Myocyte (in vitro differentiated cells): ENCODE data around the gene LRCH1. TPM values are rescaled to one million over a fixed set of nuclear protein-coding genes. Genes with fewer than 3 reads are reported as not detected.

Source experiments
- DNase-seq: peaks from one replicate; pipeline ENCODE4 v3.0.0-alpha.2; 2012; ENCODE audit warnings: low read depth
- total RNA-seq: library from RNA; depleted of rRNA; stranded (reverse); fragments of >200 nt; gene quantifications from 2 replicates; pipeline ENCODE4 v1.2.3, GENCODE V29; 2014

Gene LRCH1
- total RNA-seq, 1 donor from 2014 or later, result 11.8 TPM

DNA sequence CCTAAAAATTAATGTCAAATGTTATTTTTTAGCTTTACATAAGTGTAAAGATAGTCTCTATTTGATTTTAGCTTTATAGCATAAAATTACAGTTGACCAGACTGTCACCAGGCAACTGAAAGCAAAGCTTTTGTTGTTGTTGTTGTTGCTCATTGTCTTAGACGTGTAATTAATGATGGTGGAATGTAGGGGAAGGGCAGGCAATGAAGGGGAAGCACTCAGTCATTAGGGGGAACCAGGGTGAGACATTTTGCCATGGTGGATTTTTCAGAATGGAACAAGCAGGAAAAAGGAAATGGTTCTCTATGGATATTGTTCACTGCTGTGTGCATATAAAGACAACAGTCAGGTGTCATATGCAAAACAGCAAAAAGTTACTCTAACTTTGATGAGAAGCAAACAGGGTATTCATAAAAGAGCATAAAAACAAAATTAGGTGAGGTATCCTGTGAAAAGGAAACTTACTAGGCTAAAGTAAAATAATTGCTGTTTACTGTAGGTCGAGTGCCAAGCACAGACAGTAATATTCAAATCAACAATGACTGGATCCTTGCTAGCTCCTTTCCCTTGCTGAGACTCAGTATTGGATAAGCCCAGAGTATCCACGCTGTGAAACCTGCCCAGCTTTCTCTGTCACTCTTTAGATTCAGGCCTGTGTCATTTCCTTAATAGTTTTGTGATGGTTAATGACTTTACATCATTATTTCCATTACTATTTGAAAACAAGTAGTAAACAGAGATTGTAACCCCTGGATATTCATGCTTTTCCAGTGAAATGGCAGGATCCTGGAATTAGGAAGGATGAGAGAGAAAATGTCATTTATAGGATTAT, 110.5 kb downstream of the LRCH1 start:
- DNase-seq, result no peak

DNA sequence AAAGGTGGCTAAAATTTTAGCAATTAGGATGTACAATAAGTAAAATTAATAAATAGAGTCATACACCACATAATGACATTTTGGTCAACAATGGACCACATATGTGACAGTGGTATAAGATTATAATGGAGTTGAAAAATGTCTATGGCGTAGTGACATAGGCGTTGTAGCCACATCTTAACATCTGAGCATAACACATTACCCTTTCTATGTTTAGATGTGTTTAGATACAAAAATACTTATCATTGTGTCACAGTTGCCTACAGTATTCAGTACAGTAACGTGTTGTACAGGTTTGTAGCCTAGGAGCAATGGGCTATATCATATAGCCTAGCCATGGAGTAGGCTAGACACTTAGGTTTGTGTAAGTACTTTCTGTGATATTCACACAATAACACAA, 111.2 kb downstream of the LRCH1 start:
- no peak for DNase-seq

DNA sequence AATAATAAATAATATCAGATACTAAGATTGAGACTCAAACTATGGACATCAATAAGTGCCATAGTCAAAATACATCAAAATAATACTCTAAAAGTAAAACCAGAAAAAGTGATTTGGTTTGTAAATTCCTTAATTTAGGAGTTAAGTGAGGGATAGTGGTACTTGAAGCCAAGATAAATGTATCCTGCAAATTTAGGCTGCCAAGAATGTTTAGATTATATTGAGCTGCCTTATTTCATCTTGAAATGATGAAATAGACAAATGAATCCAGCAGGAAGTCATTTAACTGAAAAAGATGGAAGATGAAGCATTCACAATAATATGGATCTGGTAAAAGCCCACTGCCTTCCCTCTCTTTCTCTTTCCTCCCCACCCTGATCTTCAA, 112.3 kb downstream of the LRCH1 start:
- no peak for DNase-seq

DNA sequence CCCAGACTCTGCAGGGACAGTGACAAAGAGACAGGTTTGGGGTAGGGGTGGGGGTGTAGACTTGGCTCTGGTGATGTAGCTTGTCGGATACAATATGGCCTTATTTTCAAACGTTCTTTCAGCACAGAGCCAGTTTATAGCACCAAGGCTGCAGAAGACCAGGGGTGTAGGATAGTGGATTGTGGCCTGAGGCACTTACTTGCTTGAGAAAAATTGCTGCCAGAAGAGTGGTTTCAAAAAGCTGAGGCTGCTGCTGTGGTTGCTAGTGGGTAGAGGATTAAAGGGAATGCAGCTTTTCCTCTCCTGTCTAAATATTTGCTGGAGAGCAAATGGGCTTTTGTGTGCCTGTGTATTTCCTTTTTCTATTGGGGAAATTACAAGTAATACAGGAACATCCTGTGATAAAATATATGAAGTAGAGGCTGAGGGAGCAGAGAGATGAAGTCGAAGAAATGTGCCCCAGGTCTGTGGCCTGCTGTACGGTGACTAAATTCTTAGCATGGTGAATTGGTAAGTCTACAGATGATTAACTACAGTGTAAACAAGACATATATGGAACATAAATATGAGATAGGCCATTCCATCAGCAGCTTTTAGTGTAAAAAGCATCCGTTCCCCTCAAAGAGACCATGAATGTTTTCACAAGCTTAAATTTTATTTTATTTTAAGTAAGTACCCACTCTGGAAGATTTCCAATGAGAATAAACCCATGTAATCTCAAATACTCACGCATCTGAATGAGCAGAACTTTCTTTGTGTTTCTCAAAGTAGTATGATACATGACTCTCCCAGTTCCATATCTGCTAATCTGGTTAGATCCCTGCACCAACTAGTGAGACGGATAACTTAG, 112.9 kb downstream of the LRCH1 start:
- no peak for DNase-seq

DNA sequence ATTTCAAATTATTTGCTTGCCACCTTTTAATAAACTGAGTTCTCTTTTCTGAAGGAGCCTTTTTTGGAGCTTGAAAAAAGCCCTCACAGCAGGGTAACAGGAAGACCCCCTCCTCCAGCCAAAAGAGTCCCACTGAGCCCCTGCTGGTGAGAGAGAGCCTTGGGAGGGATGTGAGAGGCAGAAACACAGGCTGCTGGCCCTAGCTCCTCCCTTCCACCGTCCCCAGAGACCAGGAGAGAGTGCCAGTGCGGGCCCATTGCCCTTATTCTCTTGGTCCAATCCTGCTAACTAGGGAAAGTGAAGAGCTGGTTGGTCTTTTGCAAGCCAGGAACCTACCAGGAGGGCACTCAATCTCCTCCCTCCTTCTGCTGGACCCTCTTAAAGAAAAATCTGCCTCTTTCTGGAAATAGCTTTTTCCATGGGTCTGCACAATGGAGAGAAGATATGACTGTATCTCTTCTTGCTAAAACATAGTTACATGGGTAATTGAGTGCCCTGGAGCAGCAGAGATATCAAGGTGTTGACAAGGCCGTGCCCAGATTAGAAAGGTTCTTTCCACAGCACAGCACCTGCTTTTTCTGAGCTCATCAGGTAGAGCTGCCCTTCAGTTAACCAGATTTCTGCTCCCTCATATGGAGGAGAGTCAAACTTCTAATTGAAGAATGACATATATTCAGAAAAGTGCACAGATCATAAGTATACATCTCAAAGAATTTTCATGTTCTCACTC, 113.9 kb downstream of the LRCH1 start:
- no peak for DNase-seq

DNA sequence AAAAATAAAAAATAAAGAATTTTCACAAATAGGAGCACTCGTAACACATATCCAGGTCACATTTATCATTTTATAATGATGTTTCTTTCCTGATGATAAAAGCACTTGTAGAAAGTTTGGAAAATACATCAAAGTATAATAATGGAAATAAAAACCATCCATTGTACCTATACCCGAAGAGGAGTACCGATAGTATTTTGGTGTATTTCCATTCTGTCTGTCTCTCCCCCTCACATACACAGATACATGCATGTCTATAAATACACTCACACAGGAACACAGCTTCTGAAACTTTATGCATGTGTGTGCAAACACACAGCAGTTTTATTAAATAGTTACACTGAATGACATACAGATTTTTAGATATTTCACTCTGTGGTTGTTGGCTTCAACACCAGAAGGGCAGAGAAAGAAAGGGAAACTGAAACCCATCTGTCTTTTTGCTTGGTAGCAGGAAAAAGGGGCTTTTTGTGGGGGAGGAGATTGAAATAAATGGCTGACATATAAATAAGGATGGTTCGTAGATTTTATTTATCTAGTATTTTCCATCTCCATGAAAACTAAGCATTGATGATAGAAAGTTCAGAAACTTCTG, 114.8 kb downstream of the LRCH1 start:
- DNase-seq, result no peak

DNA sequence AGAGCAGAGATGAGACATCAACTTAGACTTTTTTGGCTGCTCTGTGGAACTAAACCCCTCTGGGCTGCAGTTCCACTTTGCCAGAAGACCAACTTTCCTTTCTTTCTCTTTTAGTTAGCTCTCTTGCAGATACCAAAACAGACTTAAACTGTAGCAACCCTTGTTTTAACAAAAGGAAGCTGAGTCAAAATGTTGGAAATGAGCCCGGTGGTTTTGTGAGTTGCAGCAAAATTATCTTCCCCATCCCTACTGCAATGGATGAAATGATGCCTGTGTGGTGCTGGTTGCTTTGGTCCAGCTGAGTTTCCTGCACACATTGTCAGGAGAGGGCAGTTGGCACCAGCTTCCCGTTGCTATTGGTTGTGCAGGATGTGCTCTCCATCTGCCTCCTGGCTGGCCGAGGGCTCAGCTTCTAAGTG, 115.3 kb downstream of the LRCH1 start:
- peak; percentile 78 for DNase-seq

DNA sequence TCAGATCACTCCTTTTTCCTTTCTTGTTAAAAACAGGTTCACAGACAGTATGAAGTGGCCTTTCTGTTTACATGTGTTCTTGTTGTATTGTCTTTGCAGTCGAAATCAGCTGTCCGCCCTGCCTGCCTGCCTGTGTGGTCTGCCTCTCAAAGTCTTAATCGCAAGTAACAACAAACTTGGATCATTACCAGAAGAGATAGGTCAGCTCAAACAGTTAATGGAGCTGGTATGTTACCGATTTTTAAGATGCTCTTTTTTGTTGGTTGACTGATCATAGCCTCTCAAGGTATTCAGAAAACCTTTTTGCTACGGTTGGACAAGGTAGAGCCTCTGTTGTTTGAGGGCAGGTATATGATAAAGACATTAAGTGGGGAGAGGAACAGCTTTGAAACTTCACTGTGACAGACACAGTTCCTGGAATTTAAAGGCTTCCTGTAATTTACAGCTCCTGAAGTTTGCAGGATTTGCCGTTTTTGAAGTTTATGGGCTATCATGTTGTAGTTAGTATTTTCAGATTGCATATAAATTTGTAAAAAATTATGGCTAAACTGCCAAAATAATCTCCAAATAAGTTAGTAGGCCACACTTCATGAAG, 116.1 kb downstream of the LRCH1 start:
- DNase-seq, result no peak

DNA sequence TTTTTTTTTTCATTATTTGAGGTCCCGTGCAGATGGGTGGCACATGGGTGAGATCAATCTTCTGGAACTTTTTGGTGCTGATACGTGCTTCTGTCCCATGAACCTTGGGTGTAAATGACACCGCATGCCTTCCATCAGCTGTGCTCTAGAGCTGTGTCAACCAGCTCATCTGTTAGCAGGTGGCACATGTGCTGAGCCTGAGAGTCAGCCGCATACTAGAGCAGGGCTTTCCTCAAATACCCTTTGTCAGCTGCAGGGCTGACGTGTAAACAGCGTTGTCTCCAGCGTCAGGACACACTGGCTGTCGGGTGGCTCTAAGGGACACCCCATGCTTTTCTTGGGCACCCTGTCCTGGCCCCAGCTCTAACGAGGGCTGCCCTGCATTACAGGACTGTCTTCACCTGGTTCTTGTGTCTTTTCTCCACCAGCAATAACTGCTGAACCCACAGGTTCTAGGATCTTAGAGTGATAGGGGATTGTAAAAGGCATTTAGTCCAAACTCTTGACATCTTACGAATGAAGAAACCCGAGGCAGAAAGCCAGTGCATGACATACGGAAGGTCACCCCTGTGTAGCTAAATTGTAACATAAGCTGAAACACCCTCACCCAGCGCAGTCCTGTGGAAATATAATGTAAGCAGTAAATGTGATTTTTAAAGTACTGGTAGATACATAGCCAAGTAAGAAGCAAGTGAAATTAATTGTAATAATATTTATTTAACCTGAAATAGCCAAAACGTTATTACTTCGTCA, 119.5 kb downstream of the LRCH1 start:
- DNase-seq, result peak; percentile 74

DNA sequence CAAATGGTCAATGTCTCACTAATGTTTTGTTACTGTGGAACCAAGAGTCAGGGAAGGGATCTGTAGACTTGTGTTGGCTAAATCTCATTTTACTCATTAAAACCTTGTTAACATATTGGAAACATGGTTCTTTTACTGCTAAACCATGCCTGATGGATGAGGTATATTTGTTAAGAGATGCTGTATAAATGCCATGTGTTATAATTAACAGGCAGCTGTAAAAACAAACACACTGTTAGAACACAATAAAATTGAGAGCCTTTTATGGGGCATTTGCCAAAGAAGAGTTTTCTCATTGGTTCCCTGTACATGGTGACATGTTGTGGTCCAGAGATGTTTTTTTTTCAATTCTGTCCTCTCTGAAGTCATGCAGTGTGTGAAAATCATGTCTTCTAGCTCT, 122.0 kb downstream of the LRCH1 start:
- peak; percentile 27 for DNase-seq

DNA sequence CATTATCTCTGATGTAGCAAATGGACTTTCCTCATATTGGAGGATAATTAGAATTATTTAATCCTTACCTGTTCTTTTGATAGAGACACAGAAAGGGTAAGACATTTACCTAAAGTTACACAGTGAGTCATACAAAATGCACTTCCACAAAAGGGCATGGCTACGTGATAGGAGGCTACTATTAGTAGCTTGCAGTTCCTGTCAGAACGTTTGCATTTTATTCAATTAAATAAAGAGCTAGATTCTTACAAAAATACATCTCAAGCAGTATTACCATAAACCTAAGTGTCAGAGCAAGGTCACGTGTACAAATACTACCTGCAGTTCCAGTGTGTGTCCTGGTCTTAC, 123.4 kb downstream of the LRCH1 start:
- no peak for DNase-seq

DNA sequence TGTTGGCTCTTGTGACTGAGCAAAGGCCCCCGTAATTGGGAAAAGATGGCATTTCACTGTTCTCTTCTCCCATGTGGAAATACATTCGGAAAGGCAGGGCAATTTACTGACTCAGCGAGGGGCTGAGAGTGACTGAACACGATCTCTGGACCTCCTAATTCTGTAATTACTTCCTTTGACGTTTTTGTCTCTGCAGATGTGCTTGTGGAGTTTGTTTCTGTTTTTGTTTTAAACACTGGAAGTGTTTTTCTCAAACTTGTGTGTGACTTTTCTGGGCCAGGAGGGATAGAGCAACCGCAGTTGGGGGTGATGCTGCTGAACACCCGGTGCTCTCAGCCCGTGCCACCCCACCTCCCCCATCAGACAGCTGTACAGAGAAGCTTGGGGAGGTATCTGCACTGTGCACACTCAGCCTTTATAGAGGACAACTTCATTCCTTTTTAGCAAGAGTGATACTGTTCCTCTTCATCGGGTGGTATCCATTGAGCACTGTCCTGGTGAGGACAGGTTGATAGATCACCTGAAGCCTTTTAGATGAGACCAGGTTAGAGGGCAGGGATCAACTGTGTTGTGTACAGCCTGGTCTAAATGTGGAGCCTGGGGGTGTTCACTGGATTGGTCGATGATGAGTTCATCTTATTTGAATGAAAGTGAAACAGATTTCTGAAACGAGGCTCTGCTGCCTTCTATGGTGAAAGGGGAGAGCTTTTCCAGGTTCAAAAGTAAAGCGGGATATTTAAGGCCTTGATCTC, 126.6 kb downstream of the LRCH1 start:
- peak; percentile 70 for DNase-seq

DNA sequence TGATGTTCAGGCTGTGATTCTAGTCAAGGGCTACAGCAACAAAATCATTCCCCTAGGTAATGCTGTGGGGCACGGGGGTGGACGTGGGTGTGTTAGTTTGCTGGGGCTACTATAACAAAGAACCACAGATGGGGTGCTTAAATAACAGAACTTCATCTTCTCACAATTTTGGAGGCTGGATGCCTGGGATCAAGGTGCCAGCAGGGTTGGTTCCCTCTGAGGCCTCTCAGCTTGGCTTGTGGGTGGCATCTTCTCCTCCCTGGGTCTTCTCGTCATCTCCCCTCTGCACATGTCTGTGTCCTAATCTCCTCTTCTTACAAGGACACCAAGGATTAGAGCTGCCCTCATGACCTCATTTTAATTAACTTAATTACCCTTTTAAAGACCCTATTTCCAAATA, 129.0 kb downstream of the LRCH1 start:
- no peak for DNase-seq

DNA sequence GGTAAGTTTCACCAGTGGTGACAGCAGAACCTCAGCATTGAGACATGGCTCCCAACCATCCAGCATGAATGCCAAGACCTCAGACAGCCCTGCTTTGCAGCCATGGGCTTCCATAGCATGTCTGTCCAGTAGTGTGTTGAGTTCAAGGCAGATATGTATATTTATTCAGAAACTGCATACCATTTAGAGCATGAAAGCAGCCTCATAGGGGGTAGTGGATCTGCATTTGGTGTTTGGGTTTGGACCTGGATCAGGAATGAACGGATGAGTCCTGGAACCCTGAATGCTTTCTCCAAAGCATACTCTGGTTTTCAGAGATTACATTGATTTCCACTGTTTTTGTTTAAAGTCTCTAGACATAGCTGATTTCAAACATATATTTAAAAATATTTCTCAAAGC, 129.7 kb downstream of the LRCH1 start:
- no peak for DNase-seq

DNA sequence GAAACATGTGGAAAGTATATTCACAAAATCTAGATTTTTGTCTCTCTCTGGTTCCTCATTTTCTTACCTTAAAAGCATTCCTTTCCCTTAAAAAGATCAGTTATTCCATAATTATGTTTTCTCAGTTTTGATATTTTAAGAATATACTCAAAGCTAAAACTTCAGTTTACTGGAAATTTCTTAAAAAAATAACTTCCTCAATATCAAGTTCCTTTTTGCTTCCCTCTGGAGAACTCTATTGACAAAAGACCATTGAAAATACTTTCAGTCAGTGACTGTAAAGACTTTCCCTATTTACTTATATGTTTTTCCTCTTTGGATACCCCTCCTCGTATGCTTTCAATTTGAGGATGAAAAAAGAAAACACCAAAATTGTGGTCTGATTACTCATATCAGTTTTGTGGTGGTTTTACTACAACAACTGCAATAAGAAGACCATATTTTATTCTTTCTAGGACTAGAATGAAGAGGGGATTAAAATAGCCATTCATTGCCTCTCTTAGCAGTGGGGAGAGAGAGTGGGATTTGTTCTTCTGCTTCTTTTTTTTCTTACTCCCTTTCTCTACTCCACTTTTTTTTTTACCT, 130.8 kb downstream of the LRCH1 start:
- no peak for DNase-seq

DNA sequence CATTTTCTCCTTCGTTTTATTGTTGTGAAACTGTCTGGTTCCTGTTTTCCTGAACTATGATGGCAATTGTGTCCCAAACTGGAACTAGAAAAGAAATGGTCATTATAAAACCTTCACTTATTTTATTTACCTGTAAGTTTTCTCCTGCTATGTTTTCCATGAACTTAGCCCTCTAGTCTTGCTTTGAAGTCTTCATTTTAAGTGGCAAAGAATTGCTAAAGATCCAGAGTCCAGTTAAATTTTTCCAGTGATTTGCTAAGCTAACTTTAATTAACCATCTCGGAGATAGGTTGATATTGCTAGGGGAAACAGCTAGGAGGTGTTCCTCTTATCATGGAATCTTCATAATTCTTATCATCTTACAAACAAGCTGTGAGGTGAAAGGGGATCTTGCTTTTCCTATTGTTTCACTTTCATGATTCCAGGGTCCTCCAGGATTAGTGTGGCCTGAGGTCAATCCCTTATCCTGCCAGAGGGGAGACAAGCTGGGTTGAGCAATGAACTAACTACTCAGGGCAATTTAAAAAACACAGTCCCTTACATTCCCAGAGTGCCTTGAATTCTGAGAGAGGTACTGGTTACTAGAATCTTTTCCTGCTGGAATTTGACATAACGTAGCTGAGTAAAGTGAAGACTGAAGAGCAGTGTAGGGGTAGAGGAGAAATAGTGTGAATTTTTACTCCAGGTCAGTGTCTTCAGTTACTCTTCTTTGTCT, 131.5 kb downstream of the LRCH1 start:
- peak; percentile 61 for DNase-seq

DNA sequence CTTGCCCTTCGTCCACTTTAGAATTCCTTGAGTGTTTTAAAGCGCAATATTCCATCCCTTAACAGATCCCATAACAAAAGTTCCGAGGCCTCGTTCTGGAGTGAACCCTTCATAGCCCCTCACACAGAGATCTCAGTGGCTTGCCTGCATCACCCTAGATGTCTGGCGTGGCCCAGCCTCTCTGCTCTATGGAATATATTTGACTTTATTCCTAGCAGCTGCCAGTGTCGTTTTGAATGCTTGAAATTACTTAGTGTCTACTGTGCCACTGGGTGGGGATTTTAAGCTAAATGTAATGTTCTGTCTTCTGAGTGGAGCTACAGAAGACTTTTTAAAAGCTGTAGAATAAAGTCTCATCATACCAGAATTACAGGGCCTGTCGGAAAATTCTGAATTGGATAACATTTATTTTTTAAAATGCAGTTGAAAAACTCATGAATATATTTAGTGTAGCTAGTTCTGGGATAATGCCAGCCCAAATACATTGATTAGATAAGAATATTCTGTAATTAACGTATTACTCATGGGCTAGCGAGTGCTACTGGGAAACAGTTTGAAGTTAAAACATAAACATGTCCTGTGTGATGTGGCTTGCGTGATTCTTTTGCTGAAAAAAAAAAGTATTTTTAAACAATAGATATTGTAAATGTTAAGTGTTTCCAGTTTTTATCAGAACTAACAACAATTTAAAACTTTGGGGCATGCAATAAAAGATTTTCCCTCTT, 132.2 kb downstream of the LRCH1 start:
- peak; percentile 81 for DNase-seq

DNA sequence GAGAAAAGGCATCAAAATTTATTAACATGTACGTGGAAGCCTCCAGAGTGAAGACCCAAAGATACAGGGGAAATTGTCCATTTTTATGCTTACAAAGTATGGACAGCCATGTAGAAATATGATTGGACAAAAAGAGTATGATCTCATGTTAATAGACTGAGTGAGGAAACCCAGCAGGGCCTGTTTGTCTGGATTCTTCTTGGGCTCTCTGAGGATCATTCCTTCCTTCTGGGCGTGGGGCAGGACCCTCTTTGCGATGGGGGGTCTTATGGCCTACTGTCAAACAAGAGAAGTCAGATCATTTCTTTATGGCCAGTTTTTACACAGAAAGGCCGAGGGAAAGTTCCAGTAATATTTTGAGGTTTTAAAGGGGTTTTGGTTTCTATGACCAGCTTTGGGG, 133.2 kb downstream of the LRCH1 start:
- no peak for DNase-seq
